Heart left ventricle (tissue), 13 donors: ENCODE data around the gene NHLRC2.

Experiments
- POLR2A ChIP-seq, 2 donors: fragments of 450-650 bp; IDR thresholded peaks; one replicate each; pipeline ENCODE4 v1.6.1; 2017; ENCODE audit warnings: antibody characterized with exemption in 2 of 2, mild to moderate bottlenecking in 2 of 2, moderate library complexity in 2 of 2
- TF ChIP-seq, protein P1 (sequence below), 12 donors: fragments of 200-600 bp; sonication (generic) in 4 of 12; IDR thresholded peaks; one replicate each; pipeline versions ENCODE4 v1.5.0 to v1.8.0; 2018 to 2022; ENCODE audit warnings: antibody characterized with exemption in 12 of 12, mild to moderate bottlenecking in 5 of 12
- donor health status: ischemic (EF 13 %, LVEDD 7.1; RV severe dilation, severe dysfunction).
- donor health status: DM: no; HTN: yes; CAD: no.
- donor health status: DM: no; HTN: no; CAD: no.
- donor health status: ischemic (EF 25% LVEDD 6.9; RV normal size, moderate dysfunction).
- donor health status: ischemic (EF 25% LVEDD 5.7; RV mildly dilated, moderate dysfunction).
- donor health status: ischemic (EF 35%, LVEDD 5.7; RV mildly dilated, moderate dysfunction).
- donor health status: nonischemic (EF 11% LVEDD 7.7; RV severe dilation, severe dysfunction).
- donor health status: DM: yes; HTN: yes; CAD: no.
- donor health status: PGD.
- donor health status: ischemic (EF 29% LVEDD 5.4; RV normal size, mild dysfunction).
- donor health status: nonischemic (EF 23%, LVEDD 6.1; RV moderate dilation, normal function).

DNA sequence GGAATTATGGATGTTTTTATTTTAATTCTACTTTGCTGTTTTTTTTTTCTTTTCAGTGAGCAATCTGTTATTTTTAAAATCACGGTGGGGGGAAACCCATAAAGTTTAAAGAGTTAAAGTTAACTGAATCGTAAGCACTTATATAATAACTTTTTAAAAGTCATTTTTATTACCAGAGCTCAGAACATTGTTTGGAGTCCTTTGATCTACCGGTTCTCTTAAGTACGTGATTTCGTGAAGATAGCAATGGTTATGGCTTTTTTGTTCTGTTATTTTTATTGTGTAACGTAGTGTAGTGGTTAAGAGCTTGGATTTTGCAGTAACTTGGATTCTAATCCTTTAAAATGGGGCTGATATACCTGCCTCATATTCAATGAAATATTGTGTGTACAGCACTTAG, 57.4 kb downstream of the NHLRC2 start:
- no peak for TF ChIP-seq POLR2A (IDR thresholded peaks at IDR 0.05)
- TF ChIP-seq, protein P1, sequence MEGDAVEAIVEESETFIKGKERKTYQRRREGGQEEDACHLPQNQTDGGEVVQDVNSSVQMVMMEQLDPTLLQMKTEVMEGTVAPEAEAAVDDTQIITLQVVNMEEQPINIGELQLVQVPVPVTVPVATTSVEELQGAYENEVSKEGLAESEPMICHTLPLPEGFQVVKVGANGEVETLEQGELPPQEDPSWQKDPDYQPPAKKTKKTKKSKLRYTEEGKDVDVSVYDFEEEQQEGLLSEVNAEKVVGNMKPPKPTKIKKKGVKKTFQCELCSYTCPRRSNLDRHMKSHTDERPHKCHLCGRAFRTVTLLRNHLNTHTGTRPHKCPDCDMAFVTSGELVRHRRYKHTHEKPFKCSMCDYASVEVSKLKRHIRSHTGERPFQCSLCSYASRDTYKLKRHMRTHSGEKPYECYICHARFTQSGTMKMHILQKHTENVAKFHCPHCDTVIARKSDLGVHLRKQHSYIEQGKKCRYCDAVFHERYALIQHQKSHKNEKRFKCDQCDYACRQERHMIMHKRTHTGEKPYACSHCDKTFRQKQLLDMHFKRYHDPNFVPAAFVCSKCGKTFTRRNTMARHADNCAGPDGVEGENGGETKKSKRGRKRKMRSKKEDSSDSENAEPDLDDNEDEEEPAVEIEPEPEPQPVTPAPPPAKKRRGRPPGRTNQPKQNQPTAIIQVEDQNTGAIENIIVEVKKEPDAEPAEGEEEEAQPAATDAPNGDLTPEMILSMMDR (IDR thresholded peaks at IDR 0.05), result no peak
